NB4 (cell line): ENCODE results near the gene S100A2.

Experiments used
- DNase-seq: peaks from one replicate; pipeline ENCODE4 v3.0.0; 2010; ENCODE audit warnings: low read depth
- H3K4me3 ChIP-seq: one replicate; pipeline ENCODE4 v1.5.1; 2011; ENCODE audit warnings: mild to moderate bottlenecking, low read depth, low read length, moderate library complexity
- MYC ChIP-seq: IDR thresholded peaks from 2 replicates; pipeline ENCODE4 v1.6.1; 2011; ENCODE audit warnings: low read depth, low read length
- POLR2A ChIP-seq: IDR thresholded peaks from 2 replicates; pipeline ENCODE4 v1.6.1; 2011; ENCODE audit warnings: mild to moderate bottlenecking; ENCODE audit not compliant: insufficient read length; ENCODE audit errors: extremely low read depth
- TF ChIP-seq, protein P1 (sequence below): IDR thresholded peaks from 2 replicates; pipeline ENCODE4 v1.6.1; 2011; ENCODE audit warnings: low read depth, low read length
- TF ChIP-seq, protein P2 (sequence below): IDR thresholded peaks from one replicate; pipeline ENCODE4 v1.5.1; 2012; ENCODE audit warnings: low read depth, low read length

S100A2 gene

DNA sequence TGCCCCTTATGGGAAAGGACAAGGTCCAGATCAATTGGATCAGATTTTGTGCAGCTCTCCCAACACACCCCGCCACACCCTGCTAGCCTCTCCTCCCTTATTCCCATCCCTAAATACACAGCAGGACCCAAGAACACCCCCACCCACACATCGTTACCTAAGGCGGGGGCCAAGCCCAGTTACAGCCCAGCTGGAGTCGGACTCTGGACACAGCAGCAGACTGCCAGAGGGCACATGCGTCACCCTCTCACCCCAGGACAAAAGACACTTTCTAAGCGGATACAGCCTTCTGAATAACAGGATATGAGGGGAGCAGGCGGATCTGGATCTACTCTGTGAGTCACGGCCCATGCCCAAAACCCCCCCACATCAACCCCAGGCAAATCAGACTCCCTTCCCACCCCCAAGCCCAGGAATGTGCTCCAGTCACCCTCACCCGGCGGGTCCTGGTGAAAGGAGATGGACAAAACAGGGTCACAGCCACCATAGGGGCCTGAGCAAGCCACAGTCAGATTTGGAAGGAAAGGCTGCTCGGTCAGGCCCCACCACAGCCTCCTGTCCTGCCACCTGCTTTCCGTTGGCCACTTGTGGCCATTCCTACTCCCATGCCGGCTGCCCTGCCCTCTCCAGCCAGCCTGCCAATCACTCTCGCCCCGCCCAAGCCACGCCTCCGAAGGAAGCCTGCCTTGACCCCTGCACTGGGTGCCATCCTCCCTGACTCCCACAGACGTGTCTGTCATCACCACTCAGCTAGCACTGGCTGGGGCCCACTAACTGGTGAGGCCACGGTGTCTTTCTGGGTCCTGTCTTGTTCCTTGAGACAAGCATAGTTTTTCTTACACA, 43.3 kb upstream of the S100A2 start:
- no peak overlapping the region for H3K4me3 ChIP-seq
- DNase-seq: peak; percentile 82

DNA sequence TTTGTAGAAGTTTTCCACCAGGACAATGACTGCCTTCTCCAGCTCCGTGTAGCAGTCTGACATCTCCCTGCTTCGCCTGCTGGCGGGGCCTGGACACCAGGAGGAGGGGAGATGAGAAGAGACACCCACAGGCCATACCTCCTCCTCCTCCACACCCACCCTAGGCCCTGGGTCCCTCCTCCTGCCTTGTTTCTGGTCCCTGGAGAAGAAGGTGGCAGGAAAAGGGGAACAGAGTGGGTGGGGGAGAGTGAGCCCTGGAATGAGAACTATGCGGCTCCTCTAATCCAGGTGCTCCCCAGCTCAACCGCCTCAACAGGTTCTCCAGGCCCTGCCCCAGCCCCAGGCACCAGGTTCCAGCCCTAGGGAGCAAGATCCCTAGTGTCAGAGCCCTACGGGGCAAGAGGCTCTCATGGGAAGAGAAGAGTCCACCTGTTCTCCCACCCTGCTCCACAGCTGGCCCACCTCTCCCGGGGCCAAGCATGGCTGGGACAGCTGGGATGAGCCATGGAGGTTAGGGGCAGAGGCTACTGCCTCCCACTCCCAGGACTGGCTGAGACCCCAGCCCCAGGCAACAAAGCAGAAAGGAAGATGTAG, 42.5 kb upstream of the S100A2 start:
- no peak for TF ChIP-seq MYC
- TF ChIP-seq, protein P1, sequence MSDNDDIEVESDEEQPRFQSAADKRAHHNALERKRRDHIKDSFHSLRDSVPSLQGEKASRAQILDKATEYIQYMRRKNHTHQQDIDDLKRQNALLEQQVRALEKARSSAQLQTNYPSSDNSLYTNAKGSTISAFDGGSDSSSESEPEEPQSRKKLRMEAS: no peak
- TF ChIP-seq POLR2A: no peak
- TF ChIP-seq, protein P2, sequence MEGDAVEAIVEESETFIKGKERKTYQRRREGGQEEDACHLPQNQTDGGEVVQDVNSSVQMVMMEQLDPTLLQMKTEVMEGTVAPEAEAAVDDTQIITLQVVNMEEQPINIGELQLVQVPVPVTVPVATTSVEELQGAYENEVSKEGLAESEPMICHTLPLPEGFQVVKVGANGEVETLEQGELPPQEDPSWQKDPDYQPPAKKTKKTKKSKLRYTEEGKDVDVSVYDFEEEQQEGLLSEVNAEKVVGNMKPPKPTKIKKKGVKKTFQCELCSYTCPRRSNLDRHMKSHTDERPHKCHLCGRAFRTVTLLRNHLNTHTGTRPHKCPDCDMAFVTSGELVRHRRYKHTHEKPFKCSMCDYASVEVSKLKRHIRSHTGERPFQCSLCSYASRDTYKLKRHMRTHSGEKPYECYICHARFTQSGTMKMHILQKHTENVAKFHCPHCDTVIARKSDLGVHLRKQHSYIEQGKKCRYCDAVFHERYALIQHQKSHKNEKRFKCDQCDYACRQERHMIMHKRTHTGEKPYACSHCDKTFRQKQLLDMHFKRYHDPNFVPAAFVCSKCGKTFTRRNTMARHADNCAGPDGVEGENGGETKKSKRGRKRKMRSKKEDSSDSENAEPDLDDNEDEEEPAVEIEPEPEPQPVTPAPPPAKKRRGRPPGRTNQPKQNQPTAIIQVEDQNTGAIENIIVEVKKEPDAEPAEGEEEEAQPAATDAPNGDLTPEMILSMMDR: no peak
- H3K4me3 ChIP-seq: no peak overlapping the region
- peak; percentile 34 for DNase-seq

More for the DNA sequence above, 43.3 kb upstream of the S100A2 start:
- TF ChIP-seq, protein P1: peak; percentile 46
- TF ChIP-seq MYC (peak; percentile 55), POLR2A (no peak)
- TF ChIP-seq, protein P2: no peak

DNA sequence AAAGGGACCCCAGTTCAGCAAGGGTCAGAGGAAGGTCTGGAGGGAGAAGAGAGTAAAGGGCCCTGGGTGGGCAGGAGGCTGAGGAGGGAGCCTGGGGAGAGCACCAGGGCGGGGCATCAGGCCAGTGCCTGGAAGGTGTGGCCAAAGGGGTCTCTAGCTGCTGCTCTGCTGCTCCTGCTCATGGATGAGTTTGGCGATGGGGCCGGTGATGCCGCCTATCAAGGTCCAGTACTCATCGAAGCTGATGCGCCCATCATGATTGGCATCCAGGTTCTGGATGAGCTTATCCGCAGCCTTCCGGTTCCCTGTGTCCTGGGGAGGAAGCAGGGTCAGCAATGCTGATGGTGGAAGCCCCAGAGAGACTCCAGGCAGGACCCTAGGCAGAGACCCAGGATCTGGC, 41.7 kb upstream of the S100A2 start:
- no peak for TF ChIP-seq MYC
- TF ChIP-seq POLR2A: no peak
- TF ChIP-seq, protein P1: no peak
- TF ChIP-seq, protein P2: no peak
- no peak overlapping the region for H3K4me3 ChIP-seq
- DNase-seq: no peak

DNA sequence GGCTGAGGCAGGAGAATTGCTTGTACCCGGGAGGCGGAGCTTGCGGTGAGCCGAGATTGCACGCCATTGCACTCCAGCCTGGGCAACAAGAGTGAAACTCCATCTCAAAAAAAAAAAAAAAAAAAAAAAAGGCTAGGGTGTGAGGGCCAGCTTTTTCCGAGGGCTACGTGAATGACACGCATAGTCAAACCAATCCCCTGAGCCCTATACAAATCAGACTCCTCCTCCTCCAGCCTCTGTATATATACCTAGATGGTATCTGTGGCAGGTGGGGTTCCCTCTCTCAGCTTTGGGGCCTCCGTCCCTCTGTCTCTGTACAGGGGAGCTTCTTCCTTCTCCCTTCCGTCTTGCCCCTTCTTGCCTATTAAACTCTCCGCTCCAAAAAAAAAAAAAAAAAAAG, 40.5 kb upstream of the S100A2 start:
- no peak for DNase-seq
- H3K4me3 ChIP-seq: no peak overlapping the region

DNA sequence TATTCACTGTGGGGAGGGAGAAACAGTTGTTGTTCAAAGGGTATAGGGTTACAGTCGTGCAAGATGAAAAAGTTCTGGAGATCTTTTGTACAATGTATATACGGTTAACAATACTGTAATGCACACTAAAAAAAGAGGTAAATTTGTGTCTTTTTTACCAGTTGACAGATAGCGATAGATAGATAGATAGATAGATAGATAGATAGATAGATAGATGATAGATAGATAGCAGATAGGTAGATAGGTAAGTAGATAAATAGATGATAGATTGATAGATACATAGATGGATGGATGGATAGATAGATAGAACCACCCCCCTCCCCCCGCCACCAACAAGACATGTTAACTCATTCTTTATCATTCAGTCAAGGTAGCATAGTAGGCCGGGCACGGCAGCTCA, 37.1 kb upstream of the S100A2 start:
- DNase-seq: no peak
- H3K4me3 ChIP-seq: no peak overlapping the region
- no peak for TF ChIP-seq POLR2A
- TF ChIP-seq MYC: no peak
- TF ChIP-seq, protein P1: no peak
- TF ChIP-seq, protein P2: no peak

More for the DNA sequence above, 40.5 kb upstream of the S100A2 start:
- no peak for TF ChIP-seq MYC
- TF ChIP-seq, protein P1: no peak
- TF ChIP-seq, protein P2: no peak
- TF ChIP-seq POLR2A: no peak
